Panc1 (cell line): ENCODE results near the gene PRPF40A. TPM values are rescaled to one million over a fixed set of nuclear protein-coding genes. Genes with fewer than 3 reads are reported as not detected.
"Not testable (repeated sequence)": the region's sequence is repeated elsewhere in the genome, so short reads cannot be mapped to it uniquely, and the experiment has no call there.

Experiments used
- ATAC-seq: fragments of 200-7000 bp; cut with Tn5 transposase; 2 replicates; pipeline ENCODE4 v1.9.1; 2020; ENCODE audit warnings: mild to moderate bottlenecking, moderate library complexity
- BruUV-seq: library from RNA; stranded (reverse); fragments of 400-500 nt; replicated peaks from 2 replicates; lab custom pipeline; 2021; lab: Mats Ljungman, UMichigan
- CTCF ChIA-PET: fragments of 300-600 bp; sonication (Branson Sonifier 250); formaldehyde crosslinking; loops from one replicate; lab custom pipeline; 2022; ENCODE audit warnings: antibody characterized with exemption; lab: Charles Lee
- POLR2A ChIA-PET: fragments of 300-600 bp; sonication (Branson Sonifier 250); formaldehyde crosslinking; loops from one replicate; lab custom pipeline; 2022; ENCODE audit warnings: antibody characterized with exemption; lab: Charles Lee
- DNase-seq: peaks from one replicate; pipeline ENCODE4 v3.0.0-alpha.2; 2010; ENCODE audit warnings: low read depth, low spot score
- H3K27ac ChIP-seq: 2 replicates; pipeline ENCODE4 v1.5.1; 2011; ENCODE audit warnings: mild to moderate bottlenecking, low read length, inconsistent platforms
- H3K27me3 ChIP-seq: fragments of 200-500 bp; sonication (Bioruptor generic); 2 replicates; pipeline ENCODE4 v1.6.0; 2014; ENCODE audit warnings: low read length, inconsistent platforms; ENCODE audit not compliant: control insufficient read depth, insufficient read depth
- H3K36me3 ChIP-seq: fragments of 200-500 bp; sonication (Bioruptor generic); 2 replicates; pipeline ENCODE4 v1.5.1; 2014; ENCODE audit warnings: inconsistent platforms, mild to moderate bottlenecking, low read length, moderate library complexity; ENCODE audit not compliant: control insufficient read depth, insufficient read depth
- H3K4me1 ChIP-seq: 2 replicates; pipeline ENCODE4 v1.5.1; 2011; ENCODE audit warnings: inconsistent platforms, mild to moderate bottlenecking, low read length, moderate library complexity; ENCODE audit not compliant: control insufficient read depth, insufficient read depth
- H3K4me3 ChIP-seq, 2 experiments: 2 replicates each; pipeline ENCODE4 v1.5.1; 2011 to 2012; ENCODE audit warnings: low read depth in 2 of 2, low read length in 2 of 2, mild to moderate bottlenecking in 2 of 2, inconsistent platforms in 1 of 2, moderate library complexity in 1 of 2
- H3K9me3 ChIP-seq: fragments of 200-500 bp; sonication (Bioruptor generic); 2 replicates; pipeline ENCODE4 v1.5.1; 2014; ENCODE audit warnings: low read depth, mild to moderate bottlenecking, inconsistent platforms, low read length, moderate library complexity; ENCODE audit not compliant: control insufficient read depth, insufficient read depth
- CTCF ChIP-seq: fragments of 450-650 bp; IDR thresholded peaks from 2 replicates; pipeline ENCODE4 v1.5.1; 2017; ENCODE audit warnings: mild to moderate bottlenecking
- POLR2AphosphoS5 ChIP-seq: IDR thresholded peaks from 2 replicates; pipeline ENCODE4 v1.6.1; 2012; ENCODE audit warnings: mild to moderate bottlenecking, low read depth, low read length, moderate library complexity
- REST ChIP-seq, 2 experiments: IDR thresholded peaks; 2 replicates each; pipeline ENCODE4 v1.6.1; 2011 to 2012; ENCODE audit warnings: low read depth in 2 of 2, control low read depth in 1 of 2, low read length in 1 of 2, mild to moderate bottlenecking in 1 of 2, moderate library complexity in 1 of 2; ENCODE audit not compliant: insufficient read depth in 1 of 2
- SIN3A ChIP-seq: IDR thresholded peaks from 2 replicates; pipeline ENCODE4 v1.6.1; 2012; ENCODE audit warnings: low read depth, mild to moderate bottlenecking, low read length, moderate library complexity, borderline replicate concordance; ENCODE audit not compliant: insufficient read depth
- TCF7L2 ChIP-seq: IDR thresholded peaks from 2 replicates; pipeline ENCODE4 v1.6.1; 2011; ENCODE audit warnings: mild to moderate bottlenecking, low read depth, low read length, inconsistent platforms
- in situ Hi-C: cut with HindIII; loops from 2 replicates; pipeline ENCODE4 v1.10.0; 2016; ENCODE audit warnings: low sequenced_read_pairs, low pct_unique_long_range_greater_than_20kb
- intact Hi-C: fragments of 100-400 bp; cut with micrococcal nuclease; formaldehyde crosslinking; loops from one replicate; pipeline ENCODE4 v1.10.0; 2022; ENCODE audit not compliant: unreplicated experiment
- total RNA-seq: library from RNA; stranded (reverse); gene quantifications from one replicate; pipeline ENCODE4 v1.2.1, GENCODE V29; 2021; ENCODE audit not compliant: unreplicated experiment

PRPF40A gene
- total RNA-seq, 1 experiment from 2014 or later, result 142 TPM

GRCh38 chr2:152729844-152730243, 12.6 kb upstream of the PRPF40A start:
- peaks cover 3% of the 10 kb centered on the region; the same call in 1 of the 2 replicates for H3K36me3 ChIP-seq
- ATAC-seq (no peak), DNase-seq (no peak)
- intact Hi-C loops, result no loop called here
- ChIA-PET CTCF (no interaction called here), POLR2A (no interaction called here)
- no peak for TF ChIP-seq POLR2AphosphoS5
- no peak for TF ChIP-seq CTCF
- TF ChIP-seq TCF7L2, result no peak
- TF ChIP-seq SIN3A, result no peak
- no peak for TF ChIP-seq REST (IDR thresholded peaks at IDR 0.05; ENCODE audit: insufficient read depth in 1 of 2, low read depth in 2 of 2, low read length in 1 of 2)
- no peak overlapping the region for H3K4me3 ChIP-seq
- H3K27ac ChIP-seq, result no peak overlapping the region
- H3K27me3 ChIP-seq, result no peaks in the 10 kb centered on the region
- in situ Hi-C loops, result no loop called here
- no peaks in the 10 kb centered on the region for H3K4me1 ChIP-seq
- BruUV-seq, result no TSS peak
- H3K9me3 ChIP-seq, result no peaks in the 10 kb centered on the region

GRCh38 chr2:152723918-152724317, 6.7 kb upstream of the PRPF40A start:
- Histone ChIP-seq H3K9me3 (no peaks in the 10 kb centered on the region), H3K4me3 (no peak overlapping the region), H3K36me3 (peaks cover 4% of the 10 kb centered on the region; the same call in 1 of the 2 replicates), H3K27ac (no peak overlapping the region), H3K27me3 (no peaks in the 10 kb centered on the region), H3K4me1 (peaks cover 16% of the 10 kb centered on the region)
- no TSS peak for BruUV-seq
- ATAC-seq (no peak), DNase-seq (no peak)
- intact Hi-C loops (no loop called here), in situ Hi-C loops (no loop called here)
- TF ChIP-seq REST (IDR thresholded peaks at IDR 0.05; ENCODE audit: insufficient read depth in 1 of 2, low read depth in 2 of 2, low read length in 1 of 2) (no peak), CTCF (no peak), POLR2AphosphoS5 (no peak), SIN3A (no peak), TCF7L2 (no peak)
- CTCF ChIA-PET, result no interaction called here
- POLR2A ChIA-PET, result no interaction called here

- CTCF ChIA-PET, H3K9me3 ChIP-seq, H3K36me3 ChIP-seq, DNase-seq, H3K4me3 ChIP-seq, in situ Hi-C loops, H3K27ac ChIP-seq, H3K27me3 ChIP-seq, intact Hi-C loops, POLR2A ChIA-PET, BruUV-seq, ATAC-seq: not testable (repeated sequence)
- peaks cover 16% of the 10 kb centered on the region for H3K4me1 ChIP-seq
Observed at GRCh38 chr2:152722639-152723038, 5.4 kb upstream of the PRPF40A start.
